Fibroblast of villous mesenchyme (primary cell): ENCODE data around the gene SLC39A7. TPM values are rescaled to one million over a fixed set of nuclear protein-coding genes. Genes with fewer than 3 reads are reported as not detected.

Source experiments
- DNase-seq: peaks from one replicate; pipeline ENCODE4 v3.0.0-alpha.2; 2010; ENCODE audit warnings: low read depth
- H3K4me3 ChIP-seq: 2 replicates; pipeline ENCODE4 v1.5.1; 2011; ENCODE audit warnings: low read depth, mild to moderate bottlenecking, low read length
- CTCF ChIP-seq: IDR thresholded peaks from 2 replicates; pipeline ENCODE4 v1.5.1; 2012; ENCODE audit warnings: low read depth, mild to moderate bottlenecking, low read length; ENCODE audit not compliant: insufficient read depth
- total RNA-seq: library from RNA; depleted of rRNA; stranded (reverse); fragments of >200 nt; gene quantifications from 2 replicates; pipeline ENCODE4 v1.2.3, GENCODE V29; 2012

Gene SLC39A7
- total RNA-seq, 1 donor = 143 TPM

- DNase-seq = no peak
- H3K4me3 ChIP-seq = no peak overlapping the region
- peak; percentile 2 for TF ChIP-seq CTCF
Observed at GRCh38 chr6:33211666-33212422, 11.2 kb downstream of the SLC39A7 start.

GRCh38 chr6:33212857-33213165 lies 12.1 kb downstream of the SLC39A7 start:
- peak overlapping the region; percentile 62 for H3K4me3 ChIP-seq
- TF ChIP-seq CTCF = no peak
- peak; percentile 12 for DNase-seq

GRCh38 chr6:33213166-33213988 lies 12.7 kb downstream of the SLC39A7 start:
- TF ChIP-seq CTCF = no peak
- no peak for DNase-seq
- H3K4me3 ChIP-seq = peak overlapping the region; percentile 62

- DNase-seq = no peak
- TF ChIP-seq CTCF = no peak
- H3K4me3 ChIP-seq = peak overlapping the region; percentile 62
Observed at GRCh38 chr6:33213989-33214335, 13.3 kb downstream of the SLC39A7 start.

GRCh38 chr6:33215271-33216116 lies 14.8 kb downstream of the SLC39A7 start:
- TF ChIP-seq CTCF = no peak
- no peak overlapping the region for H3K4me3 ChIP-seq
- no peak for DNase-seq

- no peak for TF ChIP-seq CTCF
- no peak for DNase-seq
- H3K4me3 ChIP-seq = no peak overlapping the region
Observed at GRCh38 chr6:33216117-33216649, 15.5 kb downstream of the SLC39A7 start.
